GM21390 (cell line): ENCODE data around the gene PGM3.

ENCODE experiments used
- ATAC-seq: cut with Tn5 transposase; IDR thresholded peaks from one replicate; pipeline ENCODE4 v1.9.1; 2021; ENCODE audit not compliant: unreplicated experiment

The PGM3 gene

GRCh38 chr6:83119742-83120300, 73.2 kb downstream of the PGM3 start:
- ATAC-seq: no peak

DNA sequence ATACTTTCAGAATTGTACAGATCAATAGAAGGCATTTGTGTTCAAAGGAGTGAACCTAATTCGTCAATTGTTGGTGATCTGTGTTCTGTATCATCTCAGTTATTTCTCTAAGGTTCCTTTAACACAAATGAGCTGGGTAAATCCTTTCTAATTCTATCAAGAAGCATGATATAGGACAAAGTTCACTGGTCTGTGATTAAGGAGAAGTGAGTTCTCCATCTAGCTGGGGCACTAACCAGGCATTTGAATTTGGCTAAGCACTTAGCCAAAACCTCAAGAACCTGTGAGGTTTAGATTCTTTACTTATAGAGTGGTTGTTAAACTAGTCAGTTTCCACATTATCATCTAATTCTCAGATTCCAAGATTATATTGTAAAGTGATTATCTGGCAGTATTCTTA, 75.3 kb downstream of the PGM3 start:
- ATAC-seq: no peak
